HL-60 (cell line): ENCODE data around the gene BTBD19.

Experiments
- CTCF ChIP-seq: IDR thresholded peaks from one replicate; pipeline ENCODE4 v1.5.1; 2011; ENCODE audit warnings: low read length, control low read depth, inconsistent platforms; ENCODE audit not compliant: insufficient read depth
- POLR2AphosphoS5 ChIP-seq: IDR thresholded peaks from 2 replicates; pipeline ENCODE4 v1.6.1; 2012; ENCODE audit warnings: low read depth
- REST ChIP-seq: IDR thresholded peaks from 2 replicates; pipeline ENCODE4 v1.6.1; 2012; ENCODE audit warnings: low read depth; ENCODE audit not compliant: insufficient replicate concordance
- SPI1 ChIP-seq: IDR thresholded peaks from 2 replicates; pipeline ENCODE4 v1.6.1; 2012; ENCODE audit warnings: low read depth, mild to moderate bottlenecking, borderline replicate concordance

DNA sequence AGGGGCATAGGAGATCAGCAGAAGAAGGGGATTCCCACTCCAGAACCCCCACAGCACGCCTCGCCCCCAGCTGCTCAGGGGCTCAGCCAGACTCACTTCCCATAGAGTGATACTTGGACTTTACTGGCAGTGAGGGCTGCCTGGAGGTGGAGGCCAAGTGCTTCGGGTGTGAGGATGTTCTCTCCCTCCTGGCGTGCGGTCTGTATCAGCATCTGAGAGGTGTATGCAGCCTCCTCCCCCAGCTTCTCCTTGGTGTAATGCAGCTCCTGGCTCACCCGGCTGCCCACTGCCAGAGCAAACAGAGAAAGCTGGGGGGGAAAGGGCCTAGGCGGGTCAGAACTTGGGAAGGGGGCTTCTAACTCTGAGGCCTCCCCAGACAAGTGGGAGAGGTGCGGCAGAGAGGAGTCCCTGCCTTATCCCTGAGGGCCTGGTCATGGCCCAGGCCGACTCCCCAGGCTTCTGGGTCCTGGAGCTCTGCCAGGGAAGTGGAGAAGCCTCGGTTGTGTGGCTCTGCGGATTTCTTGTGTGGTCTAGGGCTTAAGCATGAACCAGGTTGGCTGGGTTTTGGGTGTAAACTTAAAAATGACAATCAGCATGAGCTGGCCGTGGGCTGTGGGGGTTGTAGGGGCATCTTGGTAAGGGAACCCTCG, 23.9 kb downstream of the BTBD19 start:
- TF ChIP-seq CTCF (no peak), POLR2AphosphoS5 (no peak), SPI1 (no peak), REST (no peak)
